Endodermal cell (in vitro differentiated cells): ENCODE measurements around the gene PPP1R16B. TPM values are rescaled to one million over a fixed set of nuclear protein-coding genes. Genes with fewer than 3 reads are reported as not detected.

Experiments
- DNase-seq: peaks from one replicate; pipeline ENCODE4 v3.0.0-alpha.2; 2017
- H3K27ac ChIP-seq: 2 replicates; pipeline ENCODE4 v1.5.1; 2013; ENCODE audit warnings: mild to moderate bottlenecking, low read depth, low read length, moderate library complexity
- H3K27me3 ChIP-seq: 2 replicates; pipeline ENCODE4 v1.6.1; 2013; ENCODE audit warnings: mild to moderate bottlenecking, low read length, moderate library complexity; ENCODE audit not compliant: insufficient read depth, control insufficient read depth, poor library complexity, severe bottlenecking
- H3K36me3 ChIP-seq: 2 replicates; pipeline ENCODE4 v1.7.0; 2013; ENCODE audit warnings: mild to moderate bottlenecking, low read length, moderate library complexity; ENCODE audit not compliant: control insufficient read depth, insufficient read depth
- H3K4me1 ChIP-seq: one replicate; pipeline ENCODE4 v1.7.0; 2013; ENCODE audit warnings: low read length; ENCODE audit not compliant: control insufficient read depth, insufficient read depth
- H3K4me3 ChIP-seq: 2 replicates; pipeline ENCODE4 v1.5.1; 2013; ENCODE audit warnings: mild to moderate bottlenecking, low read length, moderate library complexity
- H3K9ac ChIP-seq: 2 replicates; pipeline ENCODE4 v1.6.1; 2013; ENCODE audit warnings: mild to moderate bottlenecking, low read length, moderate library complexity; ENCODE audit not compliant: poor library complexity, severe bottlenecking; ENCODE audit errors: extremely low read depth
- H3K9me3 ChIP-seq: 2 replicates; pipeline ENCODE4 v1.6.1; 2013; ENCODE audit warnings: mild to moderate bottlenecking, low read length, moderate library complexity; ENCODE audit not compliant: control insufficient read depth
- H3K27ac Mint-ChIP-seq: 2 replicates; pipeline ENCODE4 v1.8.0; 2020; ENCODE audit warnings: mixed read lengths
- H3K27me3 Mint-ChIP-seq: 2 replicates; pipeline ENCODE4 v1.8.0; 2021; ENCODE audit warnings: mild to moderate bottlenecking, mixed read lengths; ENCODE audit not compliant: insufficient read depth
- H3K36me3 Mint-ChIP-seq: 2 replicates; pipeline ENCODE4 v1.8.0; 2020; ENCODE audit warnings: low read depth, mixed read lengths
- H3K4me1 Mint-ChIP-seq: 2 replicates; pipeline ENCODE4 v1.8.0; 2020; ENCODE audit warnings: mixed read lengths
- H3K4me3 Mint-ChIP-seq: 2 replicates; pipeline ENCODE4 v1.8.0; 2020; ENCODE audit warnings: mild to moderate bottlenecking, moderate library complexity, mixed read lengths
- H3K9me3 Mint-ChIP-seq: 2 replicates; pipeline ENCODE4 v1.8.0; 2020; ENCODE audit warnings: mild to moderate bottlenecking, mixed read lengths
- WGBS, 2 experiments: methylation state at CpG; one replicate each; pipeline versions ENCODE4 v1.1.5 to v1.1.7; 2013; ENCODE audit warnings: missing lambda C conversion rate in 2 of 2, mixed read lengths in 1 of 2; ENCODE audit not compliant: insufficient coverage in 1 of 2, insufficient read length in 1 of 2; 5-methylcytosine and 5-hydroxymethylcytosine counted together
- total RNA-seq, 2 donors: library from RNA; stranded (reverse); fragmentation: NEBNext Ultra II Directional in 1 of 2; extraction: Animal tissue kit (Norgen Biotek cat#: 25700) in 1 of 2; gene quantifications; 2 replicates in 1 of 2; 3 replicates in 1 of 2; pipeline ENCODE4 v1.2.1, GENCODE V29; 2021
- TF ChIP-seq, protein P1 (sequence below): fragments of 200-600 bp; sonication (generic); conservative IDR thresholded peaks from 2 replicates; pipeline ENCODE4 v1.5.0; 2021; ENCODE audit warnings: antibody characterized with exemption, mild to moderate bottlenecking

Gene PPP1R16B
- total RNA-seq, 2 donors from 2014 or later = 6.7 to 15.3 TPM

DNA sequence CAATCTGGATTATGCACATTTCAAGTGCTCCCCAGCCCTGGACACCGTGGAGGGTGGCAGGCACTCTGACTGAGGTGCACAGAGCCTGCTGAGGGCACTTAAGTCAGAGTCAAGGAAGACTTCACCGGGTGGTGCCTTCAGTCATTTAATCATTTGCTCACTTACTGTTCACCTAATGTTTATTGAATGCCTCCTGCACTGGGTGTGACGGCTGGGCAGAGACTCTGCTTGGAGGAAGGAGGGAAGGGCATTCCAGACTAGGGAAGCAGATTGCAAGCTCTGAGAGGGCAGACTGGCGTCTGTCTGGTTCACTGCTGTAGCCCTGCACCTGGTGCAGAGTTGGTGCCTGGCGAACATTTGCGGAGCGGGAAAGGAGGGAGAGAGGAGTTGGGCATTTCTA lies 66.5 kb downstream of the PPP1R16B start:
- Histone ChIP-seq H3K9me3 (no peaks in the 10 kb centered on the region), H3K9ac (no peak overlapping the region), H3K4me3 (no peak overlapping the region), H3K27ac (no peak overlapping the region), H3K27me3 (no peaks in the 10 kb centered on the region), H3K4me1 (peaks cover 4% of the 10 kb centered on the region), H3K36me3 (no peaks in the 10 kb centered on the region)
- H3K9me3 Mint-ChIP-seq = no peaks in the 10 kb centered on the region
- H3K36me3 Mint-ChIP-seq = no peaks in the 10 kb centered on the region
- no peak for DNase-seq
- TF ChIP-seq, protein P1, sequence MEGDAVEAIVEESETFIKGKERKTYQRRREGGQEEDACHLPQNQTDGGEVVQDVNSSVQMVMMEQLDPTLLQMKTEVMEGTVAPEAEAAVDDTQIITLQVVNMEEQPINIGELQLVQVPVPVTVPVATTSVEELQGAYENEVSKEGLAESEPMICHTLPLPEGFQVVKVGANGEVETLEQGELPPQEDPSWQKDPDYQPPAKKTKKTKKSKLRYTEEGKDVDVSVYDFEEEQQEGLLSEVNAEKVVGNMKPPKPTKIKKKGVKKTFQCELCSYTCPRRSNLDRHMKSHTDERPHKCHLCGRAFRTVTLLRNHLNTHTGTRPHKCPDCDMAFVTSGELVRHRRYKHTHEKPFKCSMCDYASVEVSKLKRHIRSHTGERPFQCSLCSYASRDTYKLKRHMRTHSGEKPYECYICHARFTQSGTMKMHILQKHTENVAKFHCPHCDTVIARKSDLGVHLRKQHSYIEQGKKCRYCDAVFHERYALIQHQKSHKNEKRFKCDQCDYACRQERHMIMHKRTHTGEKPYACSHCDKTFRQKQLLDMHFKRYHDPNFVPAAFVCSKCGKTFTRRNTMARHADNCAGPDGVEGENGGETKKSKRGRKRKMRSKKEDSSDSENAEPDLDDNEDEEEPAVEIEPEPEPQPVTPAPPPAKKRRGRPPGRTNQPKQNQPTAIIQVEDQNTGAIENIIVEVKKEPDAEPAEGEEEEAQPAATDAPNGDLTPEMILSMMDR = no peak
- H3K4me3 Mint-ChIP-seq = no peak overlapping the region
- 74 to 91% methylated on average over 2 to 7 of the region's 7 CpGs for WGBS, 2 experiments
- H3K27me3 Mint-ChIP-seq = no peaks in the 10 kb centered on the region
- H3K4me1 Mint-ChIP-seq = peaks cover 4% of the 10 kb centered on the region
- peak overlapping the region; percentile 20 for H3K27ac Mint-ChIP-seq

DNA sequence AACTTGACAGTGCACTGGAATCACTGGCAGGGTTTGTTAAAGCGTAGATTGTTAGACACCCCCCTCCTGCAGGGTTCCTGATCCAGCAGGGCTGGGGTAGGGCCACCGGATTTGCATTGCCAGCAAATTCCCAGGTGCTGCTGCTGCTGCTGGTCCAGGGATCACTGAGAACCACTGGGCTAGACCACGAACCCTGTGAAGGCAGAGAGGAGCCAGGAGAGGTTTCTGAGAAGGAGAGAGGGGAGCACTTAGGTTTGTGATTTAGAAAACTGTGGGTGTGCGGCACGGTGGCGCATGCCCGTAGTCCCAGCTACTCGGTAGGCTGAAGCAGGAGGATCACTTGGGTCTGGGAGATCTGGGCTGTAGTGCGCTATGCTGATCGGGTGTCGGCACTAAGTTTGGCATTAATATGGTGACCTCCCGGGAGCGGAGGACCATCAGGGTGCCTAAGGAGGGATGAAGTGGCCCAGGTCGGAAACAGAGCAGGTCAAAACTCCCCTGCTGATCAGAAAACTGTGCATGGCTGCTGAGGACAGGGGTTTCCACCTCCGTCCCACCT lies 67.1 kb downstream of the PPP1R16B start:
- Histone ChIP-seq H3K4me1 (peaks cover 4% of the 10 kb centered on the region), H3K27me3 (no peaks in the 10 kb centered on the region), H3K9me3 (no peaks in the 10 kb centered on the region), H3K27ac (no peak overlapping the region), H3K4me3 (no peak overlapping the region), H3K9ac (no peak overlapping the region), H3K36me3 (no peaks in the 10 kb centered on the region)
- no peaks in the 10 kb centered on the region for H3K27me3 Mint-ChIP-seq
- no peaks in the 10 kb centered on the region for H3K9me3 Mint-ChIP-seq
- DNase-seq = no peak
- peaks cover 4% of the 10 kb centered on the region for H3K4me1 Mint-ChIP-seq
- H3K4me3 Mint-ChIP-seq = no peak overlapping the region
- no peaks in the 10 kb centered on the region for H3K36me3 Mint-ChIP-seq
- 90 to 93% methylated on average over 13 to 15 of the region's 15 CpGs for WGBS, 2 experiments
- H3K27ac Mint-ChIP-seq = peak overlapping the region; percentile 20
- TF ChIP-seq, protein P1 = no peak

DNA sequence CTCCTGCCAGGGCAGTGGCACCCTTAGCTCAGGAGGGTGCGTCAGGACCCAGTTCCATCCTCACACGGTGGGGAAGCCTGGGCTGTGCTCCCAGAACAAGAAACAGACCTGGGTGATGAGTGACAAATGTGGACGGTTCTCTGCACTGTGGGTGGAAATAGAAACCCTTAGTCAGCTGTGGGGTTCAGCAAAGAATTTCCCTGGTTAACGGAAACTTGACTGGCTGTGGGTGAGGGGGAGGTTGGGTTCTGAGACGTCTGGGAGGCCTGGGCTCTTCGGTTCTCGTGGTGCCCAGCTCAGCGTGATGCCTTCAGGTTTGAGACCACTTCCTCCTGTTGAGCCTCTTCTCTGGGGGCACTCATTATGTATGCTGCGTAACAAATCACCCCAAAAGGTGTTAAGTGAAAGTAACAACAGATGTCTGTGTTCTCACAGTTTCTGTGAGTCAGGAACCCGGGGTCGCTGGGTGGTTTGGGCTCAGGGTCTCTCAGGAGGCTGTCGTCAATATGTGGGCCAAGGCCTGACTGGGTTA lies 67.6 kb downstream of the PPP1R16B start:
- Mint-ChIP-seq H3K27ac (no peak overlapping the region), H3K4me3 (no peak overlapping the region), H3K9me3 (no peaks in the 10 kb centered on the region), H3K27me3 (no peaks in the 10 kb centered on the region), H3K36me3 (no peaks in the 10 kb centered on the region), H3K4me1 (peaks cover 4% of the 10 kb centered on the region)
- H3K4me3 ChIP-seq = no peak overlapping the region
- H3K9me3 ChIP-seq = no peaks in the 10 kb centered on the region
- H3K36me3 ChIP-seq = no peaks in the 10 kb centered on the region
- no peak overlapping the region for H3K27ac ChIP-seq
- TF ChIP-seq, protein P1 = no peak
- no peak overlapping the region for H3K9ac ChIP-seq
- 92 to 93% methylated on average over 3 to 12 of the region's 12 CpGs for WGBS, 2 experiments
- H3K4me1 ChIP-seq = peaks cover 4% of the 10 kb centered on the region
- no peaks in the 10 kb centered on the region for H3K27me3 ChIP-seq
- no peak for DNase-seq
